HUES6 (cell line): Measurements from ENCODE around the gene NTN1.

Experiments
- H3K27ac ChIP-seq: 2 replicates; pipeline ENCODE4 v1.7.0; 2013; ENCODE audit warnings: low read depth, mild to moderate bottlenecking, low read length, inconsistent platforms
- H3K27me3 ChIP-seq: 2 replicates; pipeline ENCODE4 v1.6.1; 2013; ENCODE audit warnings: low read length; ENCODE audit not compliant: control insufficient read depth, insufficient read depth
- H3K36me3 ChIP-seq: 2 replicates; pipeline ENCODE4 v1.6.1; 2013; ENCODE audit warnings: low read length; ENCODE audit not compliant: control insufficient read depth, insufficient read depth
- H3K4me1 ChIP-seq: 2 replicates; pipeline ENCODE4 v1.6.1; 2013; ENCODE audit warnings: low read length; ENCODE audit not compliant: control insufficient read depth, insufficient read depth
- H3K4me3 ChIP-seq: 2 replicates; pipeline ENCODE4 v1.5.1; 2013; ENCODE audit warnings: low read depth, low read length
- H3K9ac ChIP-seq: one replicate; pipeline ENCODE4 v1.6.1; 2013; ENCODE audit warnings: mild to moderate bottlenecking, low read length
- H3K9me3 ChIP-seq: 2 replicates; pipeline ENCODE4 v1.6.1; 2013; ENCODE audit warnings: low read depth, low read length; ENCODE audit not compliant: control insufficient read depth, insufficient read depth

The NTN1 gene

GRCh38 chr17:9007052-9007714, 14.1 kb upstream of the NTN1 start:
- Histone ChIP-seq H3K27ac (no peak overlapping the region), H3K4me3 (no peak overlapping the region), H3K36me3 (no peaks in the 10 kb centered on the region), H3K4me1 (peaks cover 21% of the 10 kb centered on the region), H3K27me3 (peaks cover 92% of the 10 kb centered on the region), H3K9ac (no peak overlapping the region), H3K9me3 (no peaks in the 10 kb centered on the region)

- Histone ChIP-seq H3K4me1 (peaks cover 12% of the 10 kb centered on the region), H3K27me3 (peaks cover 83% of the 10 kb centered on the region), H3K9ac (no peak overlapping the region), H3K9me3 (no peaks in the 10 kb centered on the region), H3K27ac (no peak overlapping the region), H3K36me3 (no peaks in the 10 kb centered on the region), H3K4me3 (no peak overlapping the region)
Measured at GRCh38 chr17:9009096-9009495, 12.2 kb upstream of the NTN1 start.

- no peaks in the 10 kb centered on the region for H3K9me3 ChIP-seq
- no peak overlapping the region for H3K4me3 ChIP-seq
- no peak overlapping the region for H3K9ac ChIP-seq
- H3K27ac ChIP-seq, result no peak overlapping the region
- peaks cover 5% of the 10 kb centered on the region; the same call in 1 of the 2 replicates for H3K4me1 ChIP-seq
- H3K36me3 ChIP-seq, result no peaks in the 10 kb centered on the region
- peaks cover 82% of the 10 kb centered on the region for H3K27me3 ChIP-seq
Measured at GRCh38 chr17:9009737-9010136, 11.6 kb upstream of the NTN1 start.

- H3K4me1 ChIP-seq, result peaks cover 4% of the 10 kb centered on the region; the same call in 1 of the 2 replicates
Measured at GRCh38 chr17:9011001-9011400, 10.3 kb upstream of the NTN1 start.

GRCh38 chr17:9016941-9017552, 4.3 kb upstream of the NTN1 start:
- Histone ChIP-seq H3K9ac (no peak overlapping the region), H3K27ac (no peak overlapping the region), H3K4me1 (peaks cover 20% of the 10 kb centered on the region; the same call in 1 of the 2 replicates), H3K27me3 (peaks cover 69% of the 10 kb centered on the region), H3K36me3 (no peaks in the 10 kb centered on the region), H3K9me3 (no peaks in the 10 kb centered on the region), H3K4me3 (no peak overlapping the region)

More at GRCh38 chr17:9011001-9011400, 10.3 kb upstream of the NTN1 start:
- H3K9ac ChIP-seq, result no peak overlapping the region
- H3K36me3 ChIP-seq, result no peaks in the 10 kb centered on the region
- no peak overlapping the region for H3K27ac ChIP-seq
- no peak overlapping the region for H3K4me3 ChIP-seq
- no peaks in the 10 kb centered on the region for H3K9me3 ChIP-seq
- H3K27me3 ChIP-seq, result peaks cover 70% of the 10 kb centered on the region

- no peaks in the 10 kb centered on the region for H3K9me3 ChIP-seq
- no peaks in the 10 kb centered on the region for H3K36me3 ChIP-seq
- peaks cover 80% of the 10 kb centered on the region for H3K27me3 ChIP-seq
- H3K4me3 ChIP-seq, result no peak overlapping the region
- H3K9ac ChIP-seq, result no peak overlapping the region
- no peak overlapping the region for H3K27ac ChIP-seq
- peaks cover 32% of the 10 kb centered on the region for H3K4me1 ChIP-seq
Measured at GRCh38 chr17:9018726-9019125, 2.6 kb upstream of the NTN1 start.

- Histone ChIP-seq H3K27me3 (peaks cover 86% of the 10 kb centered on the region), H3K4me1 (peaks cover 48% of the 10 kb centered on the region), H3K9ac (no peak overlapping the region), H3K9me3 (no peaks in the 10 kb centered on the region), H3K27ac (no peak overlapping the region), H3K4me3 (peak overlapping the region; percentile 65), H3K36me3 (no peaks in the 10 kb centered on the region)
Measured at GRCh38 chr17:9020096-9020823, 1.1 kb upstream of the NTN1 start.

GRCh38 chr17:9020824-9021157, 519 bp upstream of the NTN1 start:
- Histone ChIP-seq H3K36me3 (no peaks in the 10 kb centered on the region), H3K27me3 (peaks cover 92% of the 10 kb centered on the region), H3K9me3 (no peaks in the 10 kb centered on the region), H3K4me3 (peak overlapping the region; percentile 65), H3K4me1 (peaks cover 51% of the 10 kb centered on the region), H3K9ac (no peak overlapping the region), H3K27ac (no peak overlapping the region)

GRCh38 chr17:9021992-9022572, 772 bp downstream of the NTN1 start:
- H3K36me3 ChIP-seq, result no peaks in the 10 kb centered on the region
- peaks cover 93% of the 10 kb centered on the region for H3K27me3 ChIP-seq
- H3K9ac ChIP-seq, result peak overlapping the region; percentile 49
- H3K27ac ChIP-seq, result no peak overlapping the region
- no peaks in the 10 kb centered on the region for H3K9me3 ChIP-seq
- H3K4me3 ChIP-seq, result peak overlapping the region; percentile 65
- peaks cover 49% of the 10 kb centered on the region for H3K4me1 ChIP-seq

GRCh38 chr17:9022573-9023391, 1.5 kb downstream of the NTN1 start:
- H3K4me3 ChIP-seq, result peak overlapping the region; percentile 65
- no peaks in the 10 kb centered on the region for H3K9me3 ChIP-seq
- H3K9ac ChIP-seq, result peak overlapping the region; percentile 49
- peaks cover 44% of the 10 kb centered on the region for H3K4me1 ChIP-seq
- H3K36me3 ChIP-seq, result no peaks in the 10 kb centered on the region
- H3K27me3 ChIP-seq, result peaks cover 86% of the 10 kb centered on the region
- no peak overlapping the region for H3K27ac ChIP-seq
